ENCODE measurements around the gene FGF6. TPM values are rescaled to one million over a fixed set of nuclear protein-coding genes. Genes with fewer than 3 reads are reported as not detected.

The FGF6 gene
- total RNA-seq, 6 experiments from 2014 or later, result not detected

- no peak for DNase-seq
- Mint-ChIP-seq H3K4me3 (no peak overlapping the region), H3K36me3 (ENCODE audit: low read depth) (no peaks in the 10 kb centered on the region), H3K27ac (no peak overlapping the region), H3K27me3 (ENCODE audit: insufficient read depth) (peaks cover 24% of the 10 kb centered on the region), H3K4me1 (ENCODE audit: low read depth) (no peaks in the 10 kb centered on the region), H3K9me3 (no peaks in the 10 kb centered on the region)
- TF ChIP-seq CTCF (IDR thresholded peaks at IDR 0.05), result no peak
Measured at GRCh38 chr12:4433745-4434058, 11.9 kb downstream of the FGF6 start.

GRCh38 chr12:4432878-4433744 lies 12.5 kb downstream of the FGF6 start:
- Mint-ChIP-seq H3K9me3 (no peaks in the 10 kb centered on the region), H3K27ac (no peak overlapping the region), H3K27me3 (ENCODE audit: insufficient read depth) (peaks cover 26% of the 10 kb centered on the region), H3K36me3 (ENCODE audit: low read depth) (no peaks in the 10 kb centered on the region), H3K4me1 (ENCODE audit: low read depth) (no peaks in the 10 kb centered on the region), H3K4me3 (no peak overlapping the region)
- no peak for DNase-seq
- TF ChIP-seq CTCF (IDR thresholded peaks at IDR 0.05), result no peak

- Mint-ChIP-seq H3K27ac (no peak overlapping the region), H3K27me3 (ENCODE audit: insufficient read depth) (peaks cover 27% of the 10 kb centered on the region), H3K9me3 (no peaks in the 10 kb centered on the region), H3K4me3 (no peak overlapping the region), H3K36me3 (ENCODE audit: low read depth) (no peaks in the 10 kb centered on the region), H3K4me1 (ENCODE audit: low read depth) (no peaks in the 10 kb centered on the region)
- no peak for DNase-seq
- no peak for TF ChIP-seq CTCF (IDR thresholded peaks at IDR 0.05)
Measured at GRCh38 chr12:4431866-4432265, 13.7 kb downstream of the FGF6 start.

GRCh38 chr12:4431436-4431835 lies 14.2 kb downstream of the FGF6 start:
- TF ChIP-seq CTCF (IDR thresholded peaks at IDR 0.05), result no peak
- Mint-ChIP-seq H3K36me3 (ENCODE audit: low read depth) (no peaks in the 10 kb centered on the region), H3K4me3 (no peak overlapping the region), H3K27me3 (ENCODE audit: insufficient read depth) (peaks cover 23% of the 10 kb centered on the region), H3K9me3 (no peaks in the 10 kb centered on the region), H3K4me1 (ENCODE audit: low read depth) (no peaks in the 10 kb centered on the region), H3K27ac (no peak overlapping the region)
- DNase-seq, result no peak

- H3K9me3 Mint-ChIP-seq, result no peaks in the 10 kb centered on the region
- H3K27ac Mint-ChIP-seq, result no peak overlapping the region
- DNase-seq, result no peak
- H3K4me1 Mint-ChIP-seq (ENCODE audit: low read depth), result no peaks in the 10 kb centered on the region
- no peak for TF ChIP-seq CTCF (IDR thresholded peaks at IDR 0.05)
- no peak overlapping the region for H3K4me3 Mint-ChIP-seq
- H3K36me3 Mint-ChIP-seq (ENCODE audit: low read depth), result no peaks in the 10 kb centered on the region
- H3K27me3 Mint-ChIP-seq (ENCODE audit: insufficient read depth), result peaks cover 12% of the 10 kb centered on the region
Measured at GRCh38 chr12:4424422-4424821, 21.2 kb downstream of the FGF6 start.

Data from HFFc6 (cell line).